ENCODE results near the gene FOXP2.
A peak's percentile ranks its signal among the peaks of the same experiment; 100 is the strongest.
"Not testable (repeated sequence)": the region's sequence is repeated elsewhere in the genome, so short reads cannot be mapped to it uniquely, and the experiment has no call there.

The FOXP2 gene

DNA sequence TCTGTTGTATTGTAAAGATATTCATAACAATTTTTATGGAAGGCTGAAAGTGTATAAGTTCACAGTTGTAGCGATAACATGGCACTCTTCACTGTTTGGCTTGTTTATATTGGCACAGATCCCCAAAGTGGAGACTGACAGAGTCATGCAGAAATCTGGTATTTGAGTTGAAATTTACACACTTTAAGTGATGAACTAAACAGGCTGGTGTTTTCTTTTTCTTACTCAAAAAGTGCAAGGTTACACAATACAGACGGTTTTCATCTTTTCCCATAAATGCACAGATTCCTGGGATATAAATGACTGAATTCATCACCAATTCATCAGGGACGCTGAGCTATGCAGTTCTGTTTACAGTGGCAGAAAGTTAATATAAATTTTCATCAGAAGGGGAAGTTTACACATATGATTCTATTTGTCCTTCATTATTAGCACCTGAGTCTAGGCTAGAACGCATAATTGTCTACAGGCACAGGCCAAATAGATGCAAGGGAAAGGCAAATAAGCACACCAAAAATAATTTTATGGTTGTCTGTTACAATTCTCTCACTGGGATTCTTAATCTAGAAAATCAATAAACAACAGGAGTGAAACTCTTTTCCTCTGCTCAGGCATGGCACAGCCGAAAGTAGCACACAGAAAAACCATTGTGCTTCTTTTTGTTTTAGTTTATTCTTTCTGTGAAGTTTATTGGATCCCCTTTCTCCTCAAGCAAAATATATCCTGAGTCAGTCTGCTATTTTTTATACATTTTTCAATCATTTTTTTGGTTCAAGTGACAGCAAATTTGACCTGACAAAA, 88.0 kb downstream of the FOXP2 start:
- peak overlapping the region in 1 of 2 donors; percentile 54 for H3K9ac ChIP-seq (ENCODE audit: low read length in 2 of 2)
- no peaks in the 10 kb centered on the region for H3K4me1 ChIP-seq (ENCODE audit: control insufficient read depth, insufficient read depth, low read length)
- H3K36me3 ChIP-seq (ENCODE audit: control insufficient read depth in 2 of 2, insufficient read depth in 2 of 2, low read length in 2 of 2), result no peaks in the 10 kb centered on the region
- H3K27ac ChIP-seq (ENCODE audit: low read length), result no peak overlapping the region
- peak overlapping the region; percentile 1 to 51 for H3K4me3 ChIP-seq (ENCODE audit: low read length in 2 of 2)
- no peaks in the 10 kb centered on the region for H3K27me3 ChIP-seq (ENCODE audit: control insufficient read depth in 1 of 2, insufficient read depth in 2 of 2, low read length in 2 of 2)
- no peaks in the 10 kb centered on the region for H3K9me3 ChIP-seq (ENCODE audit: control insufficient read depth in 2 of 2, low read length in 2 of 2)

GRCh38 chr7:114504586-114504985, 90.0 kb downstream of the FOXP2 start:
- H3K27ac ChIP-seq (ENCODE audit: low read length), result no peak overlapping the region

DNA sequence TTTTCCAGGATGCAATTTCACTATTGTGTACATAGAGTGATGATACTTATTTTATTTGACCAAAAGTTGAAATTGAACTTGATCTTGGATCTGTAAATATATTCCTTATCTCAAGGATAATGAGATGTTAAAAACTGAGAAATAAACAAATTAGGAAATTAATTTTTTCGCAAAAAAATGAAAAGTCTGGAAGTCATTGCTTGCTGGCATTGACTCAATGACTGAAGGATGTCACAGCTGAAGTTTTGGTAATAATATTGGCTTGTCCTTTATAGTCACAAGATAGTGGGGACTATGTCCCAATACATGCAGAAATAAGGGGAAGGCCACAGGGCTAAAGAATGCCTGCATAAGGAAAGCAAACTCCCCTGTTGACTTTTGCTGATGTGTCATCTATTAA, 92.8 kb downstream of the FOXP2 start:
- Histone ChIP-seq H3K27me3 (ENCODE audit: control insufficient read depth in 1 of 2, insufficient read depth in 2 of 2, low read length in 2 of 2) (no peaks in the 10 kb centered on the region), H3K4me1 (ENCODE audit: control insufficient read depth, insufficient read depth, low read length) (no peaks in the 10 kb centered on the region), H3K27ac (ENCODE audit: low read length) (no peak overlapping the region), H3K4me3 (ENCODE audit: low read length in 2 of 2) (no peak overlapping the region), H3K9ac (ENCODE audit: low read length in 2 of 2) (no peak overlapping the region), H3K9me3 (ENCODE audit: control insufficient read depth in 2 of 2, low read length in 2 of 2) (no peaks in the 10 kb centered on the region), H3K36me3 (ENCODE audit: control insufficient read depth in 2 of 2, insufficient read depth in 2 of 2, low read length in 2 of 2) (no peaks in the 10 kb centered on the region)

More at GRCh38 chr7:114504586-114504985, 90.0 kb downstream of the FOXP2 start:
- H3K27me3 ChIP-seq (ENCODE audit: control insufficient read depth in 1 of 2, insufficient read depth in 2 of 2, low read length in 2 of 2), result no peaks in the 10 kb centered on the region
- H3K9me3 ChIP-seq (ENCODE audit: control insufficient read depth in 2 of 2, low read length in 2 of 2), result no peaks in the 10 kb centered on the region
- H3K36me3 ChIP-seq (ENCODE audit: control insufficient read depth in 2 of 2, insufficient read depth in 2 of 2, low read length in 2 of 2), result no peaks in the 10 kb centered on the region
- no peak overlapping the region for H3K9ac ChIP-seq (ENCODE audit: low read length in 2 of 2)
- H3K4me1 ChIP-seq (ENCODE audit: control insufficient read depth, insufficient read depth, low read length), result no peaks in the 10 kb centered on the region
- H3K4me3 ChIP-seq (ENCODE audit: low read length in 2 of 2), result no peak overlapping the region

DNA sequence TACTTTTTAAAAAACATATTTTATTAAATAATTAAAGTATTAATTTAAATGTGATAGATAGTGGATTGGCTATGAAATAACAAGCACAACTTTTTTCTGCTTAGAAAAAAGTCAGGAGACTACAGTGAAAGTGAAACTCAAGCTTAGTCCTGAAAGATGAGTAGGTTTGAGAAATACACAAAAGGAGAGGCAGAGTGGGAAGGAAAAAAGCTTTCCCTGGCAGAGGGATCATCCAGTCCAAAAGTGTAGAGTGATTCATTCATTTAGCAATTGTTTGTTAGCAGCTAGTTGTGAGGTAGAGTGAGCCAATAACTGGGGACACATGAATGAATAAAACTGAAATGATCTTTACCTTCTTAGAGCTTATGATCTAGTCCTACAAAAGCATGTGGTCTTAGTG, 93.5 kb downstream of the FOXP2 start:
- H3K27ac ChIP-seq (ENCODE audit: low read length), result no peak overlapping the region
- H3K9ac ChIP-seq (ENCODE audit: low read length in 2 of 2), result no peak overlapping the region
- no peaks in the 10 kb centered on the region for H3K36me3 ChIP-seq (ENCODE audit: control insufficient read depth in 2 of 2, insufficient read depth in 2 of 2, low read length in 2 of 2)
- H3K4me3 ChIP-seq (ENCODE audit: low read length in 2 of 2), result no peak overlapping the region
- H3K4me1 ChIP-seq (ENCODE audit: control insufficient read depth, insufficient read depth, low read length), result no peaks in the 10 kb centered on the region
- H3K9me3 ChIP-seq (ENCODE audit: control insufficient read depth in 2 of 2, low read length in 2 of 2), result no peaks in the 10 kb centered on the region
- H3K27me3 ChIP-seq (ENCODE audit: control insufficient read depth in 1 of 2, insufficient read depth in 2 of 2, low read length in 2 of 2), result no peaks in the 10 kb centered on the region

DNA sequence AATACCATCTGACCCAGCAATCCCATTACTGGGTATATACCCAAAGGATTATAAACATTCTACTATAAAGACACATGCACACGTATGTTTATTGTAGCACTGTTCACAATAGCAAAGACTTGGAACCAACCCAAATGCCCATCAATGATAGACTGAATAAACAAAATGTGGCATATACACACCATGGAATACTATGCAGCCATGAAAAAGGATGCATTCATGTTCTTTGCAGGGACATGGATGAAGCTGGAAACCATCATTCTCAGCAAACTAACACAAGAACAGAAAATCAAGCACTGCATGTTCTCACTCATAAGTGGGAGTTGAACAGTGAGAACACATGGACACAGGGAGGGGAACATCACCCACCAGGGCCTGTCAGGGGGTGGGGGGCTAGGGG, 96.2 kb downstream of the FOXP2 start:
- H3K36me3 ChIP-seq (ENCODE audit: control insufficient read depth in 2 of 2, insufficient read depth in 2 of 2, low read length in 2 of 2); H3K9me3 ChIP-seq (ENCODE audit: control insufficient read depth in 2 of 2, low read length in 2 of 2); H3K4me3 ChIP-seq (ENCODE audit: low read length in 2 of 2); H3K27ac ChIP-seq (ENCODE audit: low read length); H3K9ac ChIP-seq (ENCODE audit: low read length in 2 of 2); H3K27me3 ChIP-seq (ENCODE audit: control insufficient read depth in 1 of 2, insufficient read depth in 2 of 2, low read length in 2 of 2); H3K4me1 ChIP-seq (ENCODE audit: control insufficient read depth, insufficient read depth, low read length): not testable (repeated sequence)

DNA sequence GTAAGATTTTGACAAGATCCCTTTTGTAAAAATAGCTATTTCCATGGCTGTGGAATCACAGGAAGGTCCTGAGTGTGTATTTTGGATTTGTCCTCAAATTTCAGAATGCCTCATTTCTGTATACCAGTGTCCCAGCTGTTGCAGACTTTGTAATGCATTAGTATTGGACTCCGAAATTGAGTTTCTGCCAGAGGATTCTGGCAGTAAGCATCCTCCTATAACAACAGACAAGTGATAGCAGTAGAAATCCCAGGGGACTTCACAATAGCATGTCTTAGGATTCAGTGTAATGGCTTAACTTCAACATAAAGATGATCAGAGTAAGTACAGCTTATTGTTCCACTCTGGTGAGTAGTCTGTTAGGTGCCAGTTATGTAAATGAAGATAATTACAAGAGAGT, 104.6 kb downstream of the FOXP2 start:
- no peak overlapping the region for H3K4me3 ChIP-seq (ENCODE audit: low read length in 2 of 2)
- no peak overlapping the region for H3K27ac ChIP-seq (ENCODE audit: low read length)
- no peaks in the 10 kb centered on the region for H3K9me3 ChIP-seq (ENCODE audit: control insufficient read depth in 2 of 2, low read length in 2 of 2)
- no peaks in the 10 kb centered on the region for H3K36me3 ChIP-seq (ENCODE audit: control insufficient read depth in 2 of 2, insufficient read depth in 2 of 2, low read length in 2 of 2)
- no peaks in the 10 kb centered on the region for H3K4me1 ChIP-seq (ENCODE audit: control insufficient read depth, insufficient read depth, low read length)
- no peak overlapping the region for H3K9ac ChIP-seq (ENCODE audit: low read length in 2 of 2)
- no peaks in the 10 kb centered on the region for H3K27me3 ChIP-seq (ENCODE audit: control insufficient read depth in 1 of 2, insufficient read depth in 2 of 2, low read length in 2 of 2)

DNA sequence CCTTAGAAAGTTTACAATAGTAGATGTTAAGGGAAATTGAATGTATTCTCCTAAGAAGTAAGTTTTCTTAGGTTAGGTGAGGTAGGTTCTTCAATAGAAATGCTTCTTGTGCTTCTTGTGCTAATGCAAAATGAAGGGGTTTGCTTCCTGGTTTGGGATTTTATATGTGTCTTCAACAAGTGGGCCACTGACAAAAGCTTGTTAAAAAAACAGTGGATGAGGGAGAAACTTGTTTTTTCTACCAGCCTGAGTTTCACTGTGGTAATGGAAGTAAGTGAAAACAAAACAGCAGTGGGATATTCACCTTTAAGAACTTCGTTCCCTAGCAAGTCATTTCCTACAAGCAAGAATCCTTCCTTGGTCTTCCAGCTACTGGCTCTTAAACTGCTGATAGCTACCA, 107.5 kb downstream of the FOXP2 start:
- no peaks in the 10 kb centered on the region for H3K9me3 ChIP-seq (ENCODE audit: control insufficient read depth in 2 of 2, low read length in 2 of 2)
- no peaks in the 10 kb centered on the region for H3K36me3 ChIP-seq (ENCODE audit: control insufficient read depth in 2 of 2, insufficient read depth in 2 of 2, low read length in 2 of 2)
- H3K27me3 ChIP-seq (ENCODE audit: control insufficient read depth in 1 of 2, insufficient read depth in 2 of 2, low read length in 2 of 2), result no peaks in the 10 kb centered on the region
- no peak overlapping the region for H3K4me3 ChIP-seq (ENCODE audit: low read length in 2 of 2)
- H3K9ac ChIP-seq (ENCODE audit: low read length in 2 of 2), result no peak overlapping the region
- no peak overlapping the region for H3K27ac ChIP-seq (ENCODE audit: low read length)
- H3K4me1 ChIP-seq (ENCODE audit: control insufficient read depth, insufficient read depth, low read length), result no peaks in the 10 kb centered on the region

GRCh38 chr7:114527589-114527988, 113.0 kb downstream of the FOXP2 start:
- Histone ChIP-seq H3K27ac (ENCODE audit: low read length) (no peak overlapping the region), H3K9ac (ENCODE audit: low read length in 2 of 2) (no peak overlapping the region), H3K4me1 (ENCODE audit: control insufficient read depth, insufficient read depth, low read length) (no peaks in the 10 kb centered on the region), H3K9me3 (ENCODE audit: control insufficient read depth in 2 of 2, low read length in 2 of 2) (no peaks in the 10 kb centered on the region), H3K36me3 (ENCODE audit: control insufficient read depth in 2 of 2, insufficient read depth in 2 of 2, low read length in 2 of 2) (no peaks in the 10 kb centered on the region), H3K4me3 (ENCODE audit: low read length in 2 of 2) (no peak overlapping the region), H3K27me3 (ENCODE audit: control insufficient read depth in 1 of 2, insufficient read depth in 2 of 2, low read length in 2 of 2) (no peaks in the 10 kb centered on the region)

DNA sequence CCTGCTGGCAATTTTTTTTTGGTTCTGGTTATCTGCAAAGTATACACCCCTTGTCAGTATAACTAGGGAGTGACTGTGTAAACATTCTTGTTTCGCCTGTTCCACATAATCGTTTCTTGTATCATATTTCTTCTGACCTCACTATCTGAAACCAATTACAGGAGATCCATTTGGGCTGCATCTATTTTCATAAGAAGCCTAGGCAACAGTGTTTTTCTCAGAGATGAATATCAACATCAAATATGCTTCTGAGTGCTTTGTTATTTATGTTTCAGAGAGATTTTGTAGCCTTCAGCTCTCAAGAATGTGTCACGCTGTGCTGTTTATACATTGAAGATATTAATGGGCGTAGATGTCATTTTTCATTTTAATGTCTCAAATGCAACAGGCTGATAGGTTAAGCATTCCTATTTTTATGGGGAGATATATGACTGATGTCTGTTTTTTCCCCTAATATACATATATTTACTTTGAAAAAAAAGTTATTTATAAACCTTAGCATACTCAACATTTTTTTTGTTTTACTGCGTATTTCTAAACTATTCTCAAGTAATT, 115.5 kb downstream of the FOXP2 start:
- H3K27ac ChIP-seq (ENCODE audit: low read length), result no peak overlapping the region
- H3K9me3 ChIP-seq (ENCODE audit: control insufficient read depth in 2 of 2, low read length in 2 of 2), result no peaks in the 10 kb centered on the region
- no peak overlapping the region for H3K4me3 ChIP-seq (ENCODE audit: low read length in 2 of 2)
- H3K4me1 ChIP-seq (ENCODE audit: control insufficient read depth, insufficient read depth, low read length), result no peaks in the 10 kb centered on the region
- H3K9ac ChIP-seq (ENCODE audit: low read length in 2 of 2), result no peak overlapping the region
- no peaks in the 10 kb centered on the region for H3K36me3 ChIP-seq (ENCODE audit: control insufficient read depth in 2 of 2, insufficient read depth in 2 of 2, low read length in 2 of 2)
- no peaks in the 10 kb centered on the region for H3K27me3 ChIP-seq (ENCODE audit: control insufficient read depth in 1 of 2, insufficient read depth in 2 of 2, low read length in 2 of 2)

- H3K27ac ChIP-seq (ENCODE audit: low read length), result no peak overlapping the region
- H3K9me3 ChIP-seq (ENCODE audit: control insufficient read depth in 2 of 2, low read length in 2 of 2), result no peaks in the 10 kb centered on the region
- H3K27me3 ChIP-seq (ENCODE audit: control insufficient read depth in 1 of 2, insufficient read depth in 2 of 2, low read length in 2 of 2), result no peaks in the 10 kb centered on the region
These were observed 116.7 kb downstream of the FOXP2 start for GRCh38 chr7:114531326-114531725.

DNA sequence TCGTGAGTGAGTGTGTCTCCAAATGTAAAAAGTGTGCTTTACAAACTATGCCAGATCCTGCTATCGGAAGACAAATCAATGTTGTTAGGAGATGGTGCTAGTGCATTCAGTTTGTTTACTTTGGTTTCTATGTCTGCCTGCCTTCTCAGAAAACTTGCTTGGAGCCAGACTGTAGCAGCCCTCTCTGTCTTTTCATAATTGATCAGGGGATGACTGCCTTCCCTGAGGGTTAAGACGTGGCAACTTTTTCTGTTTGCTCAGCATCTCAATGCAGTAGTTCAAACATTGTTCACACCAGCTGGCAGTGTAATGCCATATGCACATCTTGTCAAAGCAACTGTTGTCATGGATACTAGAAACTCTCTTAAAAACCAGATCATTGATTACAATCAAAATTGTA, 118.5 kb downstream of the FOXP2 start:
- Histone ChIP-seq H3K4me3 (ENCODE audit: low read length in 2 of 2) (no peak overlapping the region), H3K27me3 (ENCODE audit: control insufficient read depth in 1 of 2, insufficient read depth in 2 of 2, low read length in 2 of 2) (no peaks in the 10 kb centered on the region), H3K36me3 (ENCODE audit: control insufficient read depth in 2 of 2, insufficient read depth in 2 of 2, low read length in 2 of 2) (no peaks in the 10 kb centered on the region), H3K9ac (ENCODE audit: low read length in 2 of 2) (no peak overlapping the region), H3K27ac (ENCODE audit: low read length) (no peak overlapping the region), H3K9me3 (ENCODE audit: control insufficient read depth in 2 of 2, low read length in 2 of 2) (no peaks in the 10 kb centered on the region), H3K4me1 (ENCODE audit: control insufficient read depth, insufficient read depth, low read length) (no peaks in the 10 kb centered on the region)

More at GRCh38 chr7:114531326-114531725, 116.7 kb downstream of the FOXP2 start:
- Histone ChIP-seq H3K4me3 (ENCODE audit: low read length in 2 of 2) (no peak overlapping the region), H3K4me1 (ENCODE audit: control insufficient read depth, insufficient read depth, low read length) (no peaks in the 10 kb centered on the region), H3K36me3 (ENCODE audit: control insufficient read depth in 2 of 2, insufficient read depth in 2 of 2, low read length in 2 of 2) (no peaks in the 10 kb centered on the region), H3K9ac (ENCODE audit: low read length in 2 of 2) (no peak overlapping the region)
